Neuron (in vitro differentiated cells): Measurements from ENCODE around the gene MAPKAP1.

Experiments
- H2AFZ ChIP-seq: one replicate; pipeline ENCODE4 v1.6.1; 2013; ENCODE audit warnings: low read depth, mild to moderate bottlenecking, inconsistent platforms, low read length, moderate library complexity
- H3K27me3 ChIP-seq: one replicate; pipeline ENCODE4 v1.6.1; 2013; ENCODE audit warnings: low read length; ENCODE audit not compliant: insufficient read depth
- H3K36me3 ChIP-seq: one replicate; pipeline ENCODE4 v1.6.1; 2013; ENCODE audit warnings: low read length; ENCODE audit not compliant: insufficient read depth
- H3K4me1 ChIP-seq: one replicate; pipeline ENCODE4 v1.6.1; 2013; ENCODE audit warnings: low read length; ENCODE audit not compliant: insufficient read depth
- H3K4me3 ChIP-seq: 2 replicates; pipeline ENCODE4 v1.5.1; 2013; ENCODE audit warnings: mild to moderate bottlenecking, low read length, moderate library complexity
- H3K9me3 ChIP-seq: one replicate; pipeline ENCODE4 v1.6.1; 2013; ENCODE audit warnings: low read length

The MAPKAP1 gene

GRCh38 chr9:125504616-125505015, 202.4 kb downstream of the MAPKAP1 start:
- Histone ChIP-seq H2AFZ (no peak overlapping the region), H3K4me3 (no peak overlapping the region), H3K36me3 (peaks cover 4% of the 10 kb centered on the region), H3K27me3 (no peaks in the 10 kb centered on the region), H3K9me3 (peaks cover 2% of the 10 kb centered on the region), H3K4me1 (peaks cover 3% of the 10 kb centered on the region)

- H3K4me3 ChIP-seq = no peak overlapping the region
- H3K9me3 ChIP-seq = no peaks in the 10 kb centered on the region
- no peak overlapping the region for H2AFZ ChIP-seq
- H3K27me3 ChIP-seq = no peaks in the 10 kb centered on the region
- H3K4me1 ChIP-seq = no peaks in the 10 kb centered on the region
- H3K36me3 ChIP-seq = peaks cover 2% of the 10 kb centered on the region
These were observed 209.1 kb downstream of the MAPKAP1 start for GRCh38 chr9:125497906-125498305.

GRCh38 chr9:125497478-125497877, 209.5 kb downstream of the MAPKAP1 start:
- no peak overlapping the region for H3K4me3 ChIP-seq
- H3K4me1 ChIP-seq = no peaks in the 10 kb centered on the region
- no peaks in the 10 kb centered on the region for H3K27me3 ChIP-seq
- H2AFZ ChIP-seq = no peak overlapping the region
- no peaks in the 10 kb centered on the region for H3K9me3 ChIP-seq
- H3K36me3 ChIP-seq = peaks cover 2% of the 10 kb centered on the region

GRCh38 chr9:125496313-125496834, 210.6 kb downstream of the MAPKAP1 start:
- Histone ChIP-seq H3K4me3 (no peak overlapping the region), H3K9me3 (no peaks in the 10 kb centered on the region), H3K36me3 (peaks cover 2% of the 10 kb centered on the region), H3K4me1 (no peaks in the 10 kb centered on the region), H3K27me3 (no peaks in the 10 kb centered on the region), H2AFZ (no peak overlapping the region)

- Histone ChIP-seq H3K4me3 (no peak overlapping the region), H3K27me3 (no peaks in the 10 kb centered on the region), H3K4me1 (no peaks in the 10 kb centered on the region), H3K36me3 (peaks cover 2% of the 10 kb centered on the region), H3K9me3 (no peaks in the 10 kb centered on the region), H2AFZ (no peak overlapping the region)
These were observed 211.6 kb downstream of the MAPKAP1 start for GRCh38 chr9:125495172-125496119.

- no peaks in the 10 kb centered on the region for H3K36me3 ChIP-seq
- no peak overlapping the region for H2AFZ ChIP-seq
- H3K4me3 ChIP-seq = no peak overlapping the region
- no peaks in the 10 kb centered on the region for H3K4me1 ChIP-seq
- H3K27me3 ChIP-seq = no peaks in the 10 kb centered on the region
- H3K9me3 ChIP-seq = no peaks in the 10 kb centered on the region
These were observed 212.4 kb downstream of the MAPKAP1 start for GRCh38 chr9:125494653-125494915.

- Histone ChIP-seq H3K4me1 (no peaks in the 10 kb centered on the region), H2AFZ (no peak overlapping the region), H3K9me3 (no peaks in the 10 kb centered on the region), H3K36me3 (no peaks in the 10 kb centered on the region), H3K4me3 (no peak overlapping the region), H3K27me3 (no peaks in the 10 kb centered on the region)
These were observed 212.9 kb downstream of the MAPKAP1 start for GRCh38 chr9:125493881-125494652.

GRCh38 chr9:125493384-125493783, 213.6 kb downstream of the MAPKAP1 start:
- Histone ChIP-seq H3K36me3 (no peaks in the 10 kb centered on the region), H3K4me1 (no peaks in the 10 kb centered on the region), H3K4me3 (no peak overlapping the region), H3K27me3 (no peaks in the 10 kb centered on the region), H3K9me3 (no peaks in the 10 kb centered on the region), H2AFZ (no peak overlapping the region)

- Histone ChIP-seq H2AFZ (no peak overlapping the region), H3K4me3 (no peak overlapping the region), H3K36me3 (no peaks in the 10 kb centered on the region), H3K4me1 (no peaks in the 10 kb centered on the region), H3K9me3 (no peaks in the 10 kb centered on the region), H3K27me3 (no peaks in the 10 kb centered on the region)
These were observed 214.3 kb downstream of the MAPKAP1 start for GRCh38 chr9:125492719-125493118.

GRCh38 chr9:125487842-125488241, 219.2 kb downstream of the MAPKAP1 start:
- Histone ChIP-seq H2AFZ (no peak overlapping the region), H3K4me3 (no peak overlapping the region)

GRCh38 chr9:125486576-125486975, 220.4 kb downstream of the MAPKAP1 start:
- no peaks in the 10 kb centered on the region for H3K27me3 ChIP-seq
- H3K9me3 ChIP-seq = no peaks in the 10 kb centered on the region
- H3K36me3 ChIP-seq = no peaks in the 10 kb centered on the region
- H3K4me3 ChIP-seq = no peak overlapping the region
- H2AFZ ChIP-seq = no peak overlapping the region
- peaks cover 6% of the 10 kb centered on the region for H3K4me1 ChIP-seq

More at GRCh38 chr9:125487842-125488241, 219.2 kb downstream of the MAPKAP1 start:
- H3K27me3 ChIP-seq = no peaks in the 10 kb centered on the region
- H3K36me3 ChIP-seq = no peaks in the 10 kb centered on the region
- H3K9me3 ChIP-seq = no peaks in the 10 kb centered on the region
- peaks cover 6% of the 10 kb centered on the region for H3K4me1 ChIP-seq

- H3K4me1 ChIP-seq = peaks cover 6% of the 10 kb centered on the region
- no peak overlapping the region for H3K4me3 ChIP-seq
- H3K36me3 ChIP-seq = no peaks in the 10 kb centered on the region
- no peaks in the 10 kb centered on the region for H3K27me3 ChIP-seq
- H3K9me3 ChIP-seq = no peaks in the 10 kb centered on the region
- no peak overlapping the region for H2AFZ ChIP-seq
These were observed 220.9 kb downstream of the MAPKAP1 start for GRCh38 chr9:125486152-125486508.

GRCh38 chr9:125485471-125486151, 221.4 kb downstream of the MAPKAP1 start:
- H3K4me3 ChIP-seq = no peak overlapping the region
- no peak overlapping the region for H2AFZ ChIP-seq
- H3K9me3 ChIP-seq = no peaks in the 10 kb centered on the region
- H3K36me3 ChIP-seq = no peaks in the 10 kb centered on the region
- peaks cover 6% of the 10 kb centered on the region for H3K4me1 ChIP-seq
- no peaks in the 10 kb centered on the region for H3K27me3 ChIP-seq
